ENCODE data around the gene RNF14. TPM values are rescaled to one million over a fixed set of nuclear protein-coding genes. Genes with fewer than 3 reads are reported as not detected.

RNF14 gene
- total and polyA plus RNA-seq, 2 of the 8 experiments (the other 6 are each of a cell fraction or from before 2014, with no cell fraction given), result 4.7 to 20.2 TPM

DNA sequence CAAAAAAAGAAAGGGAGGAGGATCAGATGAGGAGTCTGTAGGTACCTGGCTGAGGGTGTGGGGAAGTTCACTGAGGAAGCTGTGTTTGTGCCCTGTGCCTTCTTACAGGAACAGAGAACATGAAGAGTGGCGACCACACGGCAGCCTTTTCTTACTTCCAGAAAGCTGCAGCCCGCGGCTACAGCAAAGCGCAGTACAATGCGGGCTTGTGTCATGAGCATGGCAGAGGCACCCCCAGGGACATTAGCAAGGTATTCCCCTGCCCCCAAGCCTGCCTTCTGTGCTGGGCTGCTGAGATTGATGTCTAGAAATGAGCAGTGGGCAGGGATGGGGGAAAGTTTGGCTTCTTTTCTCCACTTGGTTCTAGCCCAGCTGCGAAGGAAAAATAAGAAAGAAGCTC, 35.8 kb upstream of the RNF14 start (continued):
- no peak for TF ChIP-seq NANOG (IDR thresholded peaks at IDR 0.05; ENCODE audit: insufficient read depth, low read depth, low read length, poor library complexity, severe bottlenecking)

All from H1 (cell line).